GM12878 (cell line): ENCODE measurements around the gene HDGF. TPM values are rescaled to one million over a fixed set of nuclear protein-coding genes. Genes with fewer than 3 reads are reported as not detected.

ENCODE experiments used
- ASH2L ChIP-seq: fragments of 300-600, 200-600 bp; sonication (generic); IDR thresholded peaks from 2 replicates; pipeline ENCODE4 v1.6.1; 2017; ENCODE audit warnings: low read depth, mild to moderate bottlenecking, borderline replicate concordance
- CBX3 ChIP-seq: fragments of 200-600 bp; sonication (generic); IDR thresholded peaks from 2 replicates; pipeline ENCODE4 v1.6.1; 2016; ENCODE audit warnings: low read depth, borderline replicate concordance
- CBX5 ChIP-seq: sonication (generic); IDR thresholded peaks from 2 replicates; pipeline ENCODE4 v1.6.1; 2016; ENCODE audit warnings: low read depth, moderate library complexity, mild to moderate bottlenecking, inconsistent platforms
- CREM ChIP-seq: IDR thresholded peaks from 2 replicates; pipeline ENCODE4 v1.6.1; 2014; ENCODE audit warnings: antibody characterized with exemption, low read depth
- CUX1 ChIP-seq: IDR thresholded peaks from 2 replicates; pipeline ENCODE4 v1.6.1; 2012; ENCODE audit warnings: improper control_type of control experiment, low read depth, low read length; ENCODE audit not compliant: insufficient replicate concordance
- FOS ChIP-seq: IDR thresholded peaks from 3 replicates; pipeline ENCODE4 v1.6.1; 2011; ENCODE audit warnings: borderline replicate concordance; ENCODE audit not compliant: insufficient read length; ENCODE audit errors: extremely low read depth
- HDAC6 ChIP-seq: fragments of 200-600 bp; sonication (generic); IDR thresholded peaks from one replicate; pipeline ENCODE4 v1.8.0; 2017; ENCODE audit warnings: antibody characterized with exemption; ENCODE audit not compliant: unreplicated experiment
- MTA3 ChIP-seq: IDR thresholded peaks from 2 replicates; pipeline ENCODE4 v1.6.1; 2012; ENCODE audit warnings: low read length, inconsistent platforms, borderline replicate concordance
- NR2C1 ChIP-seq: fragments of 450-650 bp; IDR thresholded peaks from 2 replicates; pipeline ENCODE4 v1.6.1; 2017; ENCODE audit warnings: antibody characterized with exemption, mild to moderate bottlenecking, moderate library complexity
- NRF1 ChIP-seq: conservative IDR thresholded peaks from 2 replicates; pipeline ENCODE4 v1.6.1; 2011; ENCODE audit warnings: mild to moderate bottlenecking, low read depth, low read length, improper control_type of control experiment
- RELA ChIP-seq: fragments of 450-650 bp; IDR thresholded peaks from 2 replicates; pipeline ENCODE4 v1.8.0; 2014; ENCODE audit warnings: borderline replicate concordance; ENCODE audit not compliant: partially characterized antibody
- SREBF1 ChIP-seq: IDR thresholded peaks from 2 replicates; pipeline ENCODE4 v1.6.1; 2012; ENCODE audit warnings: mild to moderate bottlenecking, low read length
- TAF1 ChIP-seq: IDR thresholded peaks from 2 replicates; pipeline ENCODE4 v1.6.1; 2011; ENCODE audit warnings: mild to moderate bottlenecking, low read depth, low read length, borderline replicate concordance
- ZBTB4 ChIP-seq: fragments of 450-650 bp; formaldehyde crosslinking; IDR thresholded peaks from 2 replicates; pipeline ENCODE4 v1.4.0; 2022; ENCODE audit warnings: mild to moderate bottlenecking, moderate library complexity
- polyA plus RNA-seq, 11 experiments: library from polyadenylated mRNA; depleted of rRNA in 4 of 11; unstranded in 6 of 11; stranded (reverse) in 5 of 11; fragments of >200 nt; fragmentation: Nextera tagmentation in 4 of 11; fragmentation: Illumina TruSeq in 1 of 11; extraction: Ambion mirVana in 4 of 11; extraction: Trizol in 1 of 11; gene quantifications; 1 replicate in 1 of 11; 2 replicates in 10 of 11; pipeline versions ENCODE4 v1.2.1 to v1.2.3, GENCODE V29; 2011 to 2016; ENCODE audit warnings: inconsistent platforms in 2 of 11, missing spikeins in 2 of 11, low read depth in 1 of 11
- total RNA-seq, 4 experiments: library from RNA; depleted of rRNA in 3 of 4; stranded (reverse); fragments of >200 nt in 3 of 4; fragmentation: Illumina TruSeq in 1 of 4; extraction: Trizol in 1 of 4; gene quantifications; 2 replicates each; pipeline versions ENCODE4 v1.2.1 to v1.2.3, GENCODE V29; 2013 to 2021
- TF ChIP-seq, protein P1 (sequence below): fragments of 450-650 bp; IDR thresholded peaks from 2 replicates; pipeline ENCODE4 v1.6.1; 2017; ENCODE audit warnings: mild to moderate bottlenecking, moderate library complexity
- TF ChIP-seq, protein P2 (sequence below): IDR thresholded peaks from 2 replicates; pipeline ENCODE4 v1.6.1; 2011; ENCODE audit warnings: low read depth, low read length, improper control_type of control experiment, borderline replicate concordance

HDGF gene
- total and polyA plus RNA-seq, 10 of the 15 experiments (the other 5 are each of a cell fraction or from before 2014, with no cell fraction given) = 28.3 to 372 (median 209) TPM

DNA sequence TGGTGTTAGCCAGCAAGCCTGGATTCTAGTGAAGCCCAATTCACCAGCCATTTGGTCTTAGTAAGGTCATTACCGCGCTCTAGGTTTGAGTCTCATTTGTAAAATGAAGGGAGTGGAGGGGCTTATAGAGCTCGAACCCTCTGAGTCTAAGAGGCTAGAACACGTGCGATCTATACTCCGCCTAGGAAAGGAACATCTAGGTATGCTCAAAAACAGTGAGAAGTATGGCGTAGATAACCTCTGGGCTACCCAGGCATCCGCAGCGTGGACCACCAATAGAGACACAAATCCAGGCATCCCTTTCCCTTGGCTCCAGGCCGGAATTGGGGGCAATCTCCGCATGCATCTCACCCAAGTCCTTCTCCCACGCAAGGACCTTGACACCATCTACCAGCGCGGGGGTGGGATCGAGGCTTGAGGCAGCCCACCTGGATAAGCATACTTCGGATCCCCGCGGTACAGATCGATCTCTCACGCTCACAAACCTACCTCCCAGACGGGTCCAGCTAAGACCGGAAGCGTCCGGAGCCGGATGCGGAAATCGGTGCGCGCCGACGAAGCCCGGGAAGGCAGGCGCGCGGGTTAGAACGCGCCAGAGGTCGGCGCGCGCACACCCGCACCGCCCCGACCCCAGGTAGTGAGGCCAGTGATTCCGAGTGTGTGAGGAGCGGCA, 23.4 kb downstream of the HDGF start, which contains the start of gene METTL25B (continued):
- TF ChIP-seq NRF1 (0 out of 2 replicates have a peak, but pooled peaks have one; percentile 12), MTA3 (no peak), NR2C1 (peak; percentile 52), CREM (no peak), RELA (no peak), CBX5 (no peak), TAF1 (peak; percentile 29; the same call in 1 of the 2 replicates), SREBF1 (no peak), ZBTB4 (CRISPR knock-in tag) (no peak), CBX3 (no peak), FOS (no peak), ASH2L (no peak), HDAC6 (no peak), CUX1 (no peak)
- TF ChIP-seq, protein P1, sequence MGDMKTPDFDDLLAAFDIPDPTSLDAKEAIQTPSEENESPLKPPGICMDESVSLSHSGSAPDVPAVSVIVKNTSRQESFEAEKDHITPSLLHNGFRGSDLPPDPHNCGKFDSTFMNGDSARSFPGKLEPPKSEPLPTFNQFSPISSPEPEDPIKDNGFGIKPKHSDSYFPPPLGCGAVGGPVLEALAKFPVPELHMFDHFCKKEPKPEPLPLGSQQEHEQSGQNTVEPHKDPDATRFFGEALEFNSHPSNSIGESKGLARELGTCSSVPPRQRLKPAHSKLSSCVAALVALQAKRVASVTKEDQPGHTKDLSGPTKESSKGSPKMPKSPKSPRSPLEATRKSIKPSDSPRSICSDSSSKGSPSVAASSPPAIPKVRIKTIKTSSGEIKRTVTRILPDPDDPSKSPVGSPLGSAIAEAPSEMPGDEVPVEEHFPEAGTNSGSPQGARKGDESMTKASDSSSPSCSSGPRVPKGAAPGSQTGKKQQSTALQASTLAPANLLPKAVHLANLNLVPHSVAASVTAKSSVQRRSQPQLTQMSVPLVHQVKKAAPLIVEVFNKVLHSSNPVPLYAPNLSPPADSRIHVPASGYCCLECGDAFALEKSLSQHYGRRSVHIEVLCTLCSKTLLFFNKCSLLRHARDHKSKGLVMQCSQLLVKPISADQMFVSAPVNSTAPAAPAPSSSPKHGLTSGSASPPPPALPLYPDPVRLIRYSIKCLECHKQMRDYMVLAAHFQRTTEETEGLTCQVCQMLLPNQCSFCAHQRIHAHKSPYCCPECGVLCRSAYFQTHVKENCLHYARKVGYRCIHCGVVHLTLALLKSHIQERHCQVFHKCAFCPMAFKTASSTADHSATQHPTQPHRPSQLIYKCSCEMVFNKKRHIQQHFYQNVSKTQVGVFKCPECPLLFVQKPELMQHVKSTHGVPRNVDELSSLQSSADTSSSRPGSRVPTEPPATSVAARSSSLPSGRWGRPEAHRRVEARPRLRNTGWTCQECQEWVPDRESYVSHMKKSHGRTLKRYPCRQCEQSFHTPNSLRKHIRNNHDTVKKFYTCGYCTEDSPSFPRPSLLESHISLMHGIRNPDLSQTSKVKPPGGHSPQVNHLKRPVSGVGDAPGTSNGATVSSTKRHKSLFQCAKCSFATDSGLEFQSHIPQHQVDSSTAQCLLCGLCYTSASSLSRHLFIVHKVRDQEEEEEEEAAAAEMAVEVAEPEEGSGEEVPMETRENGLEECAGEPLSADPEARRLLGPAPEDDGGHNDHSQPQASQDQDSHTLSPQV = no peak
- TF ChIP-seq, protein P2, sequence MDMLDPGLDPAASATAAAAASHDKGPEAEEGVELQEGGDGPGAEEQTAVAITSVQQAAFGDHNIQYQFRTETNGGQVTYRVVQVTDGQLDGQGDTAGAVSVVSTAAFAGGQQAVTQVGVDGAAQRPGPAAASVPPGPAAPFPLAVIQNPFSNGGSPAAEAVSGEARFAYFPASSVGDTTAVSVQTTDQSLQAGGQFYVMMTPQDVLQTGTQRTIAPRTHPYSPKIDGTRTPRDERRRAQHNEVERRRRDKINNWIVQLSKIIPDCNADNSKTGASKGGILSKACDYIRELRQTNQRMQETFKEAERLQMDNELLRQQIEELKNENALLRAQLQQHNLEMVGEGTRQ = no peak
